Spleen (tissue), 11 donors: ENCODE results near the gene MYOCD. TPM values are rescaled to one million over a fixed set of nuclear protein-coding genes. Genes with fewer than 3 reads are reported as not detected.

ENCODE experiments used
- DNase-seq: peaks from one replicate; pipeline ENCODE4 v3.0.0-alpha.2; 2020
- H3K27ac ChIP-seq, 8 donors: fragments of 200-600 bp; sonication (generic) in 7 of 8; 1 replicate in 4 of 8; 2 replicates in 4 of 8; pipeline versions ENCODE4 v1.5.0 to v1.8.0; 2016 to 2021; ENCODE audit warnings: inconsistent platforms in 4 of 8, mild to moderate bottlenecking in 4 of 8, moderate library complexity in 1 of 8
- H3K27me3 ChIP-seq, 7 donors: fragments of 200-600 bp; sonication (generic) in 6 of 7; replicated peaks in 1 of 7; 1 replicate in 4 of 7; 2 replicates in 3 of 7; pipeline versions ENCODE4 v1.5.0 to v1.8.0; 2016 to 2021; ENCODE audit warnings: inconsistent platforms in 3 of 7, mild to moderate bottlenecking in 1 of 7
- H3K36me3 ChIP-seq, 6 donors: fragments of 200-600 bp; sonication (generic) in 5 of 6; 1 replicate in 4 of 6; 2 replicates in 2 of 6; pipeline versions ENCODE4 v1.5.0 to v1.8.0; 2016 to 2021; ENCODE audit warnings: inconsistent platforms in 2 of 6
- H3K4me1 ChIP-seq, 6 donors: fragments of 200-600 bp; sonication (generic) in 5 of 6; 1 replicate in 3 of 6; 2 replicates in 3 of 6; pipeline versions ENCODE4 v1.5.0 to v1.8.0; 2016 to 2021; ENCODE audit warnings: inconsistent platforms in 3 of 6
- H3K4me3 ChIP-seq, 8 donors: fragments of 200-600 bp; sonication (generic) in 7 of 8; 1 replicate in 4 of 8; 2 replicates in 4 of 8; pipeline versions ENCODE4 v1.5.0 to v1.8.0; 2016 to 2021; ENCODE audit warnings: inconsistent platforms in 4 of 8, mild to moderate bottlenecking in 4 of 8, moderate library complexity in 2 of 8
- H3K9me3 ChIP-seq, 8 donors: fragments of 200-600 bp; sonication (generic) in 7 of 8; 1 replicate in 4 of 8; 2 replicates in 4 of 8; pipeline versions ENCODE4 v1.5.0 to v1.8.0; 2016 to 2021; ENCODE audit warnings: inconsistent platforms in 4 of 8
- POLR2A ChIP-seq, 3 donors: fragments of 450-650 bp; IDR thresholded peaks; one replicate each; pipeline ENCODE4 v1.5.1; 2017; ENCODE audit warnings: antibody characterized with exemption in 3 of 3, mild to moderate bottlenecking in 1 of 3
- POLR2AphosphoS5 ChIP-seq, 3 donors: sonication (generic); formaldehyde crosslinking; IDR thresholded peaks; one replicate each; pipeline ENCODE4 v1.5.1; 2017; ENCODE audit warnings: antibody characterized with exemption in 3 of 3
- WGBS, 5 donors: extraction: QIAGEN DNeasy Blood & Tissue Kit in 3 of 5; methylation state at CpG; one replicate each; pipeline versions ENCODE4 v1.1.5 to v1.1.7; 2013 to 2018; 5-methylcytosine and 5-hydroxymethylcytosine counted together
- intact Hi-C: fragments of 100-400 bp; cut with DNase I; formaldehyde crosslinking; loops from one replicate; pipeline ENCODE4 v1.15.0; 2023; ENCODE audit warnings: low total_unique reads
- polyA plus RNA-seq, 3 donors: library from polyadenylated mRNA; stranded (reverse); fragments of 200-250 nt; gene quantifications; one replicate each; pipeline ENCODE4 v1.2.1, GENCODE V29; 2013
- total RNA-seq, 7 donors: library from RNA; depleted of rRNA in 3 of 7; stranded (reverse); fragments of >200 nt in 3 of 7; fragmentation: NEBNext Ultra II Directional in 4 of 7; extraction: Animal tissue kit (Norgen Biotek cat#: 25700) in 4 of 7; gene quantifications; one replicate each; pipeline versions ENCODE4 v1.1.0 to v1.2.1, GENCODE V29; 2016 to 2021
- TF ChIP-seq, protein P1 (sequence below), 11 experiments: fragments of 200-600 bp in 7 of 11; fragments of 450-650 bp in 4 of 11; sonication (generic) in 4 of 11; IDR thresholded peaks in 8 of 11; conservative IDR thresholded peaks in 3 of 11; 1 replicate in 7 of 11; 2 replicates in 4 of 11; pipeline versions ENCODE4 v1.4.0 to v1.8.0; 2016 to 2021; ENCODE audit warnings: antibody characterized with exemption in 11 of 11, inconsistent platforms in 4 of 11, mild to moderate bottlenecking in 1 of 11
- donor health status: healthy with polysubstance abuse.
- donor health status: DM: no; HTN: no; CAD: no; lungs with moderate emphysema.
- donor health status: DM: no; HTN: no; CAD: no.
- donor health status: Bipolar disorder and iron deficiency.
- donor health status: healthy.
- donor health status: DM: no; HTN: no; CAD: no.
- donor health status: DM: yes; HTN: yes; CAD: no.

Gene MYOCD
- total and polyA plus RNA-seq, 10 donors = 0.17 to 2.5 (median 0.74) TPM

DNA sequence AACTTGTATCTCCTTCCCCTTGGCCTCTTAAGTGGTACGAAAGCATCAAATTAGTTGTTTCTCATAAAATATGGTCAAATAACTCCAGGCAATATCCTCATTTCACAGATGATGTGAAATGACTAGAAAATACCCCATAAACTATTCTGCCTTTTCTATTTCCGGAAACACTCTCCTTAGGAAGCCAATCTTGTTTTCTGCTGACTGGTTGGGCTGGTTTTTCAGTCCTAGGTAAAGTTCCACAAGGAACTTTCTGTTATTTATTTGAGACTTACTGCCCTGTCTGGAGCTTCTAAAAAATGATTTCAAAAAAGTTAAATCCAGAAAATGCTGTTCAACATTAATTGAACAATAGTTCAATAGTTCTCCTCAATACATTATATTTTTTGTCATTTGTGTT lies 7.3 kb downstream of the MYOCD start:
- Histone ChIP-seq H3K27ac (no peak overlapping the region), H3K36me3 (no peaks in the 10 kb centered on the region), H3K4me1 (no peaks in the 10 kb centered on the region), H3K27me3 (peaks cover 0 to under 1% (median 0%) of the 10 kb centered on the region in 7 donors), H3K9me3 (no peaks in the 10 kb centered on the region), H3K4me3 (no peak overlapping the region)
- 80 to 86% (median 83%) methylated on average over 2 of the region's 2 CpGs for whole genome bisulfite sequencing, 5 donors
- no peak for DNase-seq
- TF ChIP-seq POLR2AphosphoS5 (IDR thresholded peaks at IDR 0.05) (no peak), POLR2A (IDR thresholded peaks at IDR 0.05) (no peak)
- TF ChIP-seq, protein P1, sequence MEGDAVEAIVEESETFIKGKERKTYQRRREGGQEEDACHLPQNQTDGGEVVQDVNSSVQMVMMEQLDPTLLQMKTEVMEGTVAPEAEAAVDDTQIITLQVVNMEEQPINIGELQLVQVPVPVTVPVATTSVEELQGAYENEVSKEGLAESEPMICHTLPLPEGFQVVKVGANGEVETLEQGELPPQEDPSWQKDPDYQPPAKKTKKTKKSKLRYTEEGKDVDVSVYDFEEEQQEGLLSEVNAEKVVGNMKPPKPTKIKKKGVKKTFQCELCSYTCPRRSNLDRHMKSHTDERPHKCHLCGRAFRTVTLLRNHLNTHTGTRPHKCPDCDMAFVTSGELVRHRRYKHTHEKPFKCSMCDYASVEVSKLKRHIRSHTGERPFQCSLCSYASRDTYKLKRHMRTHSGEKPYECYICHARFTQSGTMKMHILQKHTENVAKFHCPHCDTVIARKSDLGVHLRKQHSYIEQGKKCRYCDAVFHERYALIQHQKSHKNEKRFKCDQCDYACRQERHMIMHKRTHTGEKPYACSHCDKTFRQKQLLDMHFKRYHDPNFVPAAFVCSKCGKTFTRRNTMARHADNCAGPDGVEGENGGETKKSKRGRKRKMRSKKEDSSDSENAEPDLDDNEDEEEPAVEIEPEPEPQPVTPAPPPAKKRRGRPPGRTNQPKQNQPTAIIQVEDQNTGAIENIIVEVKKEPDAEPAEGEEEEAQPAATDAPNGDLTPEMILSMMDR (IDR thresholded peaks at IDR 0.05 in 8 of 11, conservative IDR thresholded peaks at IDR 0.05 in 3 of 11) = no peak
- intact Hi-C loops = no loop called here

DNA sequence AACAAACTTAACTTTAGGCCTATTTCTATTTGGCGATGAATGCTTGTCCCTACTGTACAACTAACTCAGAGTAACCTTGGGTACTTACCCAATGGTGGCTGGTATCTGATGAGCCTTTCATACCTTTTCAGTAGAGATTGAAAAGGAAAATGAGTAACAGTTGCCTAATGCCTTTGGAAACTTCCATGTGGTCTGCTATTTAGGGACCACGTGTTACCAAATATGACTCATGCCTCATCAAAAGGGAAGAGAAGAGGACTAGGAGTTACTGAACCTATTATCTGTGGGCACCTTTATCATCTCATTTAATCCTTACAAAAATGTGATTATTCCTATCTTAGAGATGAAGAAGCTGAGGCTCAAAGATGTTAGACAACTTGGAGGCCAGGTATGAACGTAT lies 8.1 kb downstream of the MYOCD start:
- Histone ChIP-seq H3K4me3 (no peak overlapping the region), H3K36me3 (no peaks in the 10 kb centered on the region), H3K4me1 (no peaks in the 10 kb centered on the region), H3K27me3 (no peaks in the 10 kb centered on the region), H3K27ac (no peak overlapping the region), H3K9me3 (no peaks in the 10 kb centered on the region)
- TF ChIP-seq, protein P1 (IDR thresholded peaks at IDR 0.05 in 8 of 11, conservative IDR thresholded peaks at IDR 0.05 in 3 of 11) = no peak
- TF ChIP-seq POLR2A (IDR thresholded peaks at IDR 0.05) (no peak), POLR2AphosphoS5 (IDR thresholded peaks at IDR 0.05) (no peak)
- 75 to 93% (median 87%) methylated on average over 3 of the region's 3 CpGs for WGBS, 5 donors
- DNase-seq = no peak
- intact Hi-C loops = no loop called here

DNA sequence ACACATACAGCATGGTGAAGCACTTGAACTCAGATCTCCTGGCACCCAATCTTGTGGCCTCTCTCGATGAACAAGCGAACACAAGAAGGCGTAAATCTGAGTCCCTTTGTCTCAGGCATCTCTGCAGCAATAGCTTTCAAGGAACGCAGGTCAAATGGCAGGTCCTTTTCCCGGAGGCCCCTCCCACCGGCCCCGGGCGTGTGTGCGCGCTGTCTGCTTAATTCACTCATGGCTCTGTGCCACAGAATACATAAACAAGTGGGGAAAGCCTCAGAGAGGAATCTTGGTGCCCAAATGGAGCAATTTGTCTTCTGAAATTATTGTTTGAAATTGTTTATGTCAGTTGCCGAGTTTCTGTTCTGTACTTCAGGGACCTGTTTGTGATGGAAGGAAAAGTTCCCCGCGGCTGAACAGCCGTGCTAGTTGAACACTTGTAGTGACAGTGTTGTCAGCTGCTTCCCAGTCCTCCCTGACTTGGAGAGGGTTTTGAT lies 14.8 kb downstream of the MYOCD start:
- H3K4me1 ChIP-seq = no peaks in the 10 kb centered on the region
- no peak overlapping the region for H3K27ac ChIP-seq
- 64 to 84% (median 77%) methylated on average over 14 of the region's 14 CpGs for WGBS, 5 donors
- no peaks in the 10 kb centered on the region for H3K27me3 ChIP-seq
- no peaks in the 10 kb centered on the region for H3K9me3 ChIP-seq
- no peak for DNase-seq
- H3K4me3 ChIP-seq = peak overlapping the region in 1 of 8 donors; percentile 13
- TF ChIP-seq, protein P1 (IDR thresholded peaks at IDR 0.05 in 8 of 11, conservative IDR thresholded peaks at IDR 0.05 in 3 of 11) = no peak
- no peak for TF ChIP-seq POLR2A (IDR thresholded peaks at IDR 0.05)
- TF ChIP-seq POLR2AphosphoS5 (IDR thresholded peaks at IDR 0.05) = no peak
- intact Hi-C loops = no loop called here
- no peaks in the 10 kb centered on the region for H3K36me3 ChIP-seq

DNA sequence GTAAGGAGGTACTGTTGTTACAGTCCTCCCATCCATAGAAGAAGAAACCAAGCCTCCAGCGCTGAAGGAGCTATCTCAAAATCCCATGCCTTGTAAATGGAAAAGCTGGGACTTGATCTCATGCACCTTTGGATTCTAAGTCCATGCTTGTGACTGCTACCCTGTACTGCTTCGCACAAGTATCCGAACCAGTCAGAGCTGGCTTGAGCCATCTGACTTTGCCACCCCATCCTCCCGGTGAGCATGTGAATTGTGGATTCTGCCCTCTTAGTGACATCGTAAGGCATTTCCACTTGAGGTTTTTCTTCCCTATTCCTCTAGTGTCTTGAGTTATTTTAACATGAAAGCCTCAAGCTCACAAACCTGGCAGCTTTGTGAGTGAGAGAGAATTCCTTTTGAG lies 15.3 kb downstream of the MYOCD start:
- H3K4me3 ChIP-seq = no peak overlapping the region
- H3K27ac ChIP-seq = no peak overlapping the region
- intact Hi-C loops = no loop called here
- H3K4me1 ChIP-seq = no peaks in the 10 kb centered on the region
- H3K27me3 ChIP-seq = no peaks in the 10 kb centered on the region
- H3K36me3 ChIP-seq = no peaks in the 10 kb centered on the region
- 87 to 91% (median 89%) methylated on average over 4 to 5 of the region's 5 CpGs for WGBS, 5 donors
- no peaks in the 10 kb centered on the region for H3K9me3 ChIP-seq
- TF ChIP-seq POLR2A (IDR thresholded peaks at IDR 0.05) (no peak), POLR2AphosphoS5 (IDR thresholded peaks at IDR 0.05) (no peak)
- TF ChIP-seq, protein P1 (IDR thresholded peaks at IDR 0.05 in 8 of 11, conservative IDR thresholded peaks at IDR 0.05 in 3 of 11) = no peak
- DNase-seq = no peak
